Neutrophil (primary cell): Measurements from ENCODE around the gene ECSIT.

Experiments used
- H3K27ac ChIP-seq: fragments of 200-600 bp; sonication (generic); 2 replicates; pipeline ENCODE4 v1.5.1; 2016; ENCODE audit warnings: mild to moderate bottlenecking, moderate library complexity
- H3K27me3 ChIP-seq: fragments of 200-600 bp; sonication (generic); 2 replicates; pipeline ENCODE4 v1.6.0; 2016; ENCODE audit warnings: mild to moderate bottlenecking
- H3K36me3 ChIP-seq: fragments of 200-600 bp; sonication (generic); 2 replicates; pipeline ENCODE4 v1.5.1; 2017
- H3K4me1 ChIP-seq, 2 experiments: fragments of 200-600 bp in 1 of 2; sonication (generic) in 1 of 2; 1 replicate in 1 of 2; 2 replicates in 1 of 2; pipeline versions ENCODE4 v1.5.1 to v1.6.1; 2013 to 2016; ENCODE audit warnings: low read depth in 1 of 2, low read length in 1 of 2, mild to moderate bottlenecking in 1 of 2, moderate library complexity in 1 of 2; ENCODE audit not compliant: control insufficient read depth in 1 of 2, insufficient read depth in 1 of 2
- H3K4me3 ChIP-seq, 2 experiments: fragments of 200-600 bp in 1 of 2; sonication (generic) in 1 of 2; 1 replicate in 1 of 2; 2 replicates in 1 of 2; pipeline ENCODE4 v1.5.1; 2013 to 2016; ENCODE audit warnings: low read depth in 1 of 2, low read length in 1 of 2, mild to moderate bottlenecking in 1 of 2, moderate library complexity in 1 of 2
- H3K9me3 ChIP-seq: fragments of 200-600 bp; sonication (generic); 2 replicates; pipeline ENCODE4 v1.5.1; 2016
- CTCF ChIP-seq: fragments of 200-600 bp; sonication (generic); IDR thresholded peaks from 2 replicates; pipeline ENCODE4 v1.5.1; 2016; ENCODE audit warnings: antibody characterized with exemption

Gene ECSIT

GRCh38 chr19:11558881-11559828, 30.2 kb upstream of the ECSIT start, which contains the start of gene ELOF1:
TSS of gene ELOF1 (minus strand) at chr19:11559230. CDS start at chr19:11554347, 4,883 bp downstream.
- peaks cover 24 to 25% of the 10 kb centered on the region in 2 experiments for H3K4me1 ChIP-seq
- H3K4me3 ChIP-seq: peak within 1 kb of the TSS; percentile 82 to 87
- no peaks in the 10 kb centered on the region for H3K27me3 ChIP-seq
- peak; percentile 22 for TF ChIP-seq CTCF
- peaks cover 9% of the 10 kb centered on the region for H3K36me3 ChIP-seq
- peak within 1 kb of the TSS; percentile 70 for H3K27ac ChIP-seq
- H3K9me3 ChIP-seq: no peaks in the 10 kb centered on the region

- Histone ChIP-seq H3K4me3 (no peak overlapping the region), H3K4me1 (peaks cover 24 to 25% of the 10 kb centered on the region in 2 experiments), H3K9me3 (no peaks in the 10 kb centered on the region), H3K36me3 (peaks cover 33% of the 10 kb centered on the region), H3K27ac (no peak overlapping the region), H3K27me3 (no peaks in the 10 kb centered on the region)
- no peak for TF ChIP-seq CTCF
Observed at GRCh38 chr19:11556634-11557420, 27.9 kb upstream of the ECSIT start.

GRCh38 chr19:11555246-11555645, 26.3 kb upstream of the ECSIT start:
- H3K4me3 ChIP-seq: no peak overlapping the region
- H3K36me3 ChIP-seq: peaks cover 33% of the 10 kb centered on the region
- H3K9me3 ChIP-seq: no peaks in the 10 kb centered on the region
- H3K27me3 ChIP-seq: no peaks in the 10 kb centered on the region
- TF ChIP-seq CTCF: no peak
- H3K27ac ChIP-seq: no peak overlapping the region
- peaks cover 20 to 21% of the 10 kb centered on the region in 2 experiments for H3K4me1 ChIP-seq

GRCh38 chr19:11554160-11554559, 25.2 kb upstream of the ECSIT start:
- no peaks in the 10 kb centered on the region for H3K27me3 ChIP-seq
- H3K4me3 ChIP-seq: no peak overlapping the region
- H3K4me1 ChIP-seq: peaks cover 10 to 11% of the 10 kb centered on the region in 2 experiments
- H3K9me3 ChIP-seq: no peaks in the 10 kb centered on the region
- H3K27ac ChIP-seq: no peak overlapping the region
- TF ChIP-seq CTCF: no peak
- peaks cover 33% of the 10 kb centered on the region for H3K36me3 ChIP-seq

GRCh38 chr19:11552666-11553372, 23.9 kb upstream of the ECSIT start:
- Histone ChIP-seq H3K9me3 (no peaks in the 10 kb centered on the region), H3K27ac (no peak overlapping the region), H3K4me1 (peaks cover 0 to under 1% of the 10 kb centered on the region in 2 experiments), H3K36me3 (peaks cover 33% of the 10 kb centered on the region), H3K27me3 (no peaks in the 10 kb centered on the region), H3K4me3 (no peak overlapping the region)
- TF ChIP-seq CTCF: no peak
